ENCODE measurements around the gene MDM4. TPM values are rescaled to one million over a fixed set of nuclear protein-coding genes. Genes with fewer than 3 reads are reported as not detected.

Gene MDM4
- total RNA-seq, 1 experiment from 2014 or later = 9.1 TPM

GRCh38 chr1:204491655-204492054 is 24.6 kb upstream of the MDM4 start:
- no peak for DNase-seq (ENCODE audit: low read depth)

GRCh38 chr1:204493145-204493983 is 22.8 kb upstream of the MDM4 start:
- DNase-seq (ENCODE audit: low read depth) = peak; percentile 82

- DNase-seq (ENCODE audit: low read depth) = peak; percentile 53
Observed at GRCh38 chr1:204493984-204494280, 22.3 kb upstream of the MDM4 start.

- peak; percentile 80 for DNase-seq (ENCODE audit: low read depth)
Observed at GRCh38 chr1:204494281-204495077, 21.7 kb upstream of the MDM4 start, which contains the start of gene PIK3C2B. Gene PIK3C2B (minus strand): TSS chr1:204494805. CDS start chr1:204469802, 25,003 bp downstream.

- DNase-seq (ENCODE audit: low read depth) = no peak
Observed at GRCh38 chr1:204495078-204495753, 21.0 kb upstream of the MDM4 start.

GRCh38 chr1:204495777-204496176 is 20.4 kb upstream of the MDM4 start:
- no peak for DNase-seq (ENCODE audit: low read depth)

- no peak for DNase-seq (ENCODE audit: low read depth)
Observed at GRCh38 chr1:204498981-204499380, 17.2 kb upstream of the MDM4 start.

GRCh38 chr1:204499511-204500468 is 16.4 kb upstream of the MDM4 start:
- DNase-seq (ENCODE audit: low read depth) = no peak

- DNase-seq (ENCODE audit: low read depth) = no peak
Observed at GRCh38 chr1:204502241-204502640, 14.0 kb upstream of the MDM4 start.

- peak; percentile 67 for DNase-seq (ENCODE audit: low read depth)
Observed at GRCh38 chr1:204503122-204503912, 12.9 kb upstream of the MDM4 start.

GRCh38 chr1:204503913-204504519 is 12.2 kb upstream of the MDM4 start:
- DNase-seq (ENCODE audit: low read depth) = no peak

GRCh38 chr1:204505674-204506200 is 10.5 kb upstream of the MDM4 start:
- no peak for DNase-seq (ENCODE audit: low read depth)

- peak; percentile 89 for DNase-seq (ENCODE audit: low read depth)
Observed at GRCh38 chr1:204506201-204506968, 9.8 kb upstream of the MDM4 start.

GRCh38 chr1:204506969-204507316 is 9.3 kb upstream of the MDM4 start:
- DNase-seq (ENCODE audit: low read depth) = peak; percentile 83

- peak; percentile 87 for DNase-seq (ENCODE audit: low read depth)
Observed at GRCh38 chr1:204507317-204508105, 8.7 kb upstream of the MDM4 start.

GRCh38 chr1:204509186-204509635 is 7.0 kb upstream of the MDM4 start:
- DNase-seq (ENCODE audit: low read depth) = no peak

GRCh38 chr1:204511366-204511765 is 4.8 kb upstream of the MDM4 start:
- no peak for DNase-seq (ENCODE audit: low read depth)

- DNase-seq (ENCODE audit: low read depth) = no peak
Observed at GRCh38 chr1:204513117-204513716, 3.0 kb upstream of the MDM4 start.
